DMS 273 (cell line): ENCODE results near the gene GARIN3.
"Not testable (repeated sequence)": the region's sequence is repeated elsewhere in the genome, so short reads cannot be mapped to it uniquely, and the experiment has no call there.

Experiments used
- DNase-seq: peaks from one replicate; lab custom pipeline; 2025; ENCODE audit not compliant: unreplicated experiment; lab: John Stamatoyannopoulos, UW

GARIN3 gene

GRCh38 chr5:157185122-157185521 lies 19.1 kb upstream of the GARIN3 start:
- not testable (repeated sequence) for DNase-seq

- no peak for DNase-seq
These were observed 18.1 kb upstream of the GARIN3 start for GRCh38 chr5:157184117-157184670.

- no peak for DNase-seq
These were observed 16.2 kb upstream of the GARIN3 start for GRCh38 chr5:157182143-157182757.

- DNase-seq: no peak
These were observed 14.6 kb upstream of the GARIN3 start, which contains the start of gene ITK for GRCh38 chr5:157180374-157181264. Gene ITK, plus strand, starts transcription at chr5:157180840. Its CDS starts 138 bp downstream, at chr5:157180978.

GRCh38 chr5:157178966-157179365 lies 12.9 kb upstream of the GARIN3 start:
- DNase-seq: no peak

DNA sequence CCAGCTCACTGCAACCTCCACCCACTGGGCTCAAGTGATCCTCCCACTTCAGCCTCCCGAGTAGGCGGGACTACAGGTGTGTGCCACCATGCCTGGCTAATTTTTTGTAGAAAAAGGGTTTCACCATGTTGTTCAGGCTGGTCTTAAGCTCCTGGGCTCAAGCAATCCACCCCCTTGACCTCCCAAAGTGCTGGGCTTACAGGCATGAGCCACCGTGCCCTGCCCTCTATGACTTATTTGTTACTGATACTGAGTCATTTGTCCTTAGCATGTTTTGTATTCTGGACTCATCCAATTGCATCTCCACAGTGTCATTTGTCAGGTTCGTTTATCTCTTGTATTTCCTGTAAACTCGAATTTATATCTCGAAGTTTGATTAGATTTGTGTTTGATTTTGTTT lies 11.9 kb upstream of the GARIN3 start:
- no peak for DNase-seq

DNA sequence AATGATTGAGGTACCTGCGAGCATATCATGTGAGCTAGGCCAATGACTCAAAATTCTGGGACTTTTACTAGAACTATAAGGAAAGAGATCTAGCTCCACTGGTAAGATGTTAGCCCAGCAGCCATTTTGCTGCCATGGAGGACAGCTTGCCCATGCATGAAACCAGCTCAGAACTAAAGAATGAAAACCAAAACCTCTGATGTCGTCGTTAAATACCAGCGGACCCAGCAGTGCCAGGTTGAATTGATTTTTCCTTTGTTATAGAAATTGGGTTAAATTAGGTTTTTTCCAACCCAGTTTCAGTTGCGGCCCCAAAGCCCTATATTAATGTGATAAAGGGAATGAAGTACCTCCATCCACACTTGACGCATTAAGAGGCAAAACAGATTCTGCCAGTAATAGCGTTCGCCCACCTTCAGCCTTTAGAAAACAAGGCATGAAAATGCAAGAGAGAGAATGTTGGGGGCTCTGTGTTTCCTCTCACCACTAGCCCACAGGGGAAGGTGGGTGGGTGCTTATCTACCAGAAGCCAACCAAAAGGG lies 9.1 kb upstream of the GARIN3 start:
- no peak for DNase-seq

GRCh38 chr5:157172403-157172802 lies 6.3 kb upstream of the GARIN3 start:
- no peak for DNase-seq

GRCh38 chr5:157168286-157168685 lies 2.2 kb upstream of the GARIN3 start:
- DNase-seq: no peak

DNA sequence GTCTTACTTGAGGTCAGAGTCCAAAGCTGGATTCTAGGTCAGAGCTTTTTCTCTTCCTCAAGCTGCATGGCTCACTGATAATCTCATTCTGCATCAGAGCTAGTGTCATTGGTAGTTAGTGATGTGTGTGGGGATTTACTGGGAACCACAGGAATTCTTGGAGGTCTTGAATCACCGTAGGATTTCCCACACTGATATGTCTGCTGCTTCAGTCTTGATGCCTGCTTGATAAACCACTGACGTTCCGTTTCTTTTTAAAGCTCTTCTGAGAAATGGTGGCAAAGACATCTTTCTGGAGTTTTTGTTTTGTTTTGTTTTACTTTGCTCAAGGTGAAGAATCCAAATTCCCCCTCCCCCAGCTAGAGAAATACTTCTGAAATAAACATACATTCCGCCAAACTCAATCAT lies 1.2 kb upstream of the GARIN3 start:
- no peak for DNase-seq

DNA sequence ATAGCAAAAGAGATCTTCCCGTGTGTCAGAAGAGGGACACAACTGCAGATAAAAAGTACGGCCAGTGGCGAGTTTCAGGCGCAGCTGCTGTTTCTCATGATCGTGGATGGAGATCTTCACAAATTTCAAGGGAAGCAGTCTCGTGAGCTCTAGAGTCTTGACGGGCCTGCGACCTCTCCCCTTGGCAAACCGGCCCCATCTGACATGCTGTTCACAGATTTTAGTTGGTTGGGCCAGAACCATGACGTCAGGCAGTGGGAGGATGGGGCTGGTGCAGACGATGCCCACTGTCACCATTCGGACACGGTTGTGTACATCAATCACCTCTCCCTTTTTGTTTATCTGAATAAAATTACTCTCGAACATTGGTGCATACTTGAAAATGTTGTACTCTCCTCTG lies 396 bp downstream of the GARIN3 start:
- no peak for DNase-seq

DNA sequence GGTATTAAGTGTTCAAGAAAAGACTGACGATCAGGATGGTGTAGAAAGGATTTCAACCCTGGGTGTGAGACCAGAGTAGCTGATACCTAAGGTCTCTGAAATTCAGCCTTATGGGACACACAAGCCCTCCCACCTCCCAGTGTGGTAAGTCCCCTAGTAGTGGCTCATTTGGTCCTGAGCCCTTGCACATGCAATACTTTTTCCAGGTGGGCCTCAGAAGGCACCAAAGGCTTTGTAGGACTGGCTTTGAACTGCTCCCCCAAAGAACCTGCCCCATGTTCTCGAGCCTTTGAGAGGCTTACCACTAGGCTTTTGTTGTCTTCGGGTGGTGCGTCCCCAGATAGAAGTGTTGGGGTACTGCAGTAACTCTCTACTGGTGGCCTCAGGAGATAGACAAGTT lies 803 bp downstream of the GARIN3 start:
- no peak for DNase-seq

GRCh38 chr5:157164521-157164920 lies 1.5 kb downstream of the GARIN3 start:
- no peak for DNase-seq

DNA sequence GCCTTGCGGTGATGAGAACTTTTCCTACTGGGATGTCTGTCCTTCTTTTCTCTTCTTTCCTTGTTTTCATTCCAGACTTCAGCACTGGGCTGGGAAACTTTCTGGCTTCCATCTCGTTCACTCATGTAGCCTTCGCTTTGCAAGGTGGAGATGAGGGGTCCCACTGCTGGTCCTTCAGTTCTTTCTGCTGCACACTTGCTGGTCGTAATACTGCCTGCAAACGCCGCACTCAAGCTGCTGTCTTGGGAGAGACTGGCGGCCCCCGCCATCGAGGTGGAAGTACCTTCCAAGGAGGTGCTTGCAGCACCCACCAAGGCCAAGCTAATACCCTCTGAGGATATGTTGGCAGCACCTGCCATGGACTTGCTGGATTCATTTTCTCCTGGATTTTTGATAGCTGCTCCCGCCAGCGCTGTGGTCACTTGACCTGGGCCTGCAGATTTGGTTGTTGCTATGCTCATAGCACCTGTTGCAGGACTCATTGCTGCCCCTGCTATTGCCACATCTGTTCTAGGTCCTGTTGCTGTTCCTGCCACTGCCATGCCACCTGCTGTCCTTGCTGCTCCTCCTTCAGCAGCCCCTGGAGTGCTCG lies 3.0 kb downstream of the GARIN3 start:
- DNase-seq: no peak

GRCh38 chr5:157161996-157162395 lies 4.1 kb downstream of the GARIN3 start:
- no peak for DNase-seq

- no peak for DNase-seq
These were observed 6.1 kb downstream of the GARIN3 start for GRCh38 chr5:157160001-157160400.

DNA sequence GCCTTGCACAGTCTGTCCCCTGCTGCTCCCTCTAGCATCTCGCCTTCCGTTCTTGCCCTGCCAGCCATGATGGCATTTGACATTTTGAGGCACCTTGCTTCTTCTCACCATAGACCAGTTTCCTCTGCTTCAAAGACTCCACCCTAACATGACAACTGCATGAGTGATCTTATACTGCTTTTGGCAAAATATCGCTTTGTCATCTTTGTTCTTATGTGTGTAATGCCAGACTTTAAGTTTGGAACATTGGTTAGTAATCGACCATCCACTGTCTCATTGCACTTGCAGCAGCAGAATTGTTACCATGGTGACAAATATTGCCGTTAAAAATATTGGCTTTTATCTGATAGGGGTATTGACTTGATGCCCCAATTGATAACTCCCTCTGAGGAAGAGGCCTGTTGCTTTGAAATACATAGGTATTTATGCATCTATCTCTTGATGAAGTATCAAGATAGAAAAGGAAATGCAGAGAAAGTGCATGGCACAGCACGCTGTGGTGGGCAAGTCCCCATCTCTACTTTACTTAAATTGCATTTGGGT lies 6.8 kb downstream of the GARIN3 start:
- no peak for DNase-seq

DNA sequence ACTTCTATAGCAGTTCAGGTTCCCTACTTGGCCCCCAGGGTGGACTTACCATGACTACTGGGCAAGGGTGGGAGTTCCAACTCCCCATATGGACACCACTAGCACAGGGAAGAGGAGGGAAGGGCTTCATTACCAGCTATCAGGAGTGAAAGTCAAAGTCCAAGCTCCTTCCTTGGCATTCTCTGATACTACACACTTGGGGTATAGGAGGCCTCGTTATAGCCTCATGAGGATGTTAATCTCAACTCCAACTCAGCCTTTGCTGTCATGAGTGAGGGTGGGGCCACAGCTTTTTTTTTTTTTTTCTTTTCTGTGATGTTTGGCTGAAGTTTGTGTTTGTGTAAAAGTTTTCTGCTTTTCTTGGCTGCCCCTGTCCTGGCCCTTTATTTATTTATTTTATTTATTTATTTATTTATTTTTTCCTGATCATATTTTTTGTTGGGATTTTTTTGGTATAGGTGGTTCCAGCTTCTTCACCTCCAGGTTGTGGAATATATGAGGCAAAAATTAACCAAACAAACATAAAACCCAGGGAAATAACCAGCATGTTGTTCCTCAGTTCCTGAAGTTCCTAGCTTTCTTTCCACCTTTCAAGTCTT lies 8.7 kb downstream of the GARIN3 start:
- no peak for DNase-seq

DNA sequence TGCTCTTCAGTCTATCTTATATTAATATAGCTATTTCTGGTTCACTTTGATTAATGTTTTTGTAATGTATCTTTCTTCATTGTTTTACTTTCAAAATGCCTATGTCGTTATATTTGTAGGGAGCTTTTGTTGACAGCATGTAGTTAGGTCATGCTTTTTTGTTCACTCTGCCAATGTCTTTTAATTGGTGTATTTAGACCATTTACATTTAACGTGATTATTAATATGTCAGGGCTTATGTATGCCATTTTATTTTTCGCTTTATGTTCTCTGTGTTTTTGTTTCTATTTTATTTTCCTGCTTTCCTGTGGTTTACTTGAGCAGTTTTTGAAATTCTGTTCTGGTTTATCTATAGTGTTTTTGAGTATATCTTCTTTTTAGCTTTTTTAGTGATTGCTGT lies 10.8 kb downstream of the GARIN3 start:
- DNase-seq: no peak

DNA sequence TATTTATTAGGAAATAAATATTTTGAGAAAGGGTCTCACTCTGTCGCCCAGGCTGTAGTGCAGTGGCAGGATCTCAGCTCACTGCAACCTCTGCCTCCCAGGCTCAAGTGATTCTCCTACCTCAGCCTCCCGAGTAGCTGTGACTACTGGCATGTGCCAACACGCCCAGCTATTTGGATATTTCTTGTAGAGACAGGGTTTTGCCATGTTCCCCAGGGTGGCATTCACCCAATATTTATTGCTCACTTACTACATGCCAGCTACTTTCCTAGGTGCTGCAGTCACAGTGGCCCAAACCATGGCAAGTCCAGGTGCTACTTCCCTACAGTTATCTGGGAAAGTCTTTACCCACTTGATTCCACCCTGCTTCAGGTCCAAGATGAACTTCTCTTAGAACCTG lies 15.1 kb downstream of the GARIN3 start:
- no peak for DNase-seq
